ENCODE results near the gene HPGDS.

DNA sequence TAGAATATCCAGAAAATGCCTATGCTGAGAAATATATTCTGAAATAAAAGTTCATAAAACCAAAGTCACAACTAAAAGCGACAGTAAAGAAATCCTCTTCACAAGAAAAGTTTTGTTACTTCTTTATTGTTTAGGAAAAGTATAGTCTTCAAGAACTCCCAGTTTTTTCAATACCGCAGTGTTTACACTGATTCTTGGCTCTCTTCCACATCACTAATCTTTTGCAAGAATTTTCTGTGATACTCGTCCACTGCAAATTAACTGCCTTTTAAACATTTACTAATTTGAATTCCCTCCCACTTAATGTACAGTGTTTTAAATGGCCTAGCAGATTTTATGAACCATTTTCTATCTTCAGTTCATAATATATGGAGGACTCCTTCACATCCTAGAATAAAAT, 65.1 kb downstream of the HPGDS start:
- TF ChIP-seq, protein P1, sequence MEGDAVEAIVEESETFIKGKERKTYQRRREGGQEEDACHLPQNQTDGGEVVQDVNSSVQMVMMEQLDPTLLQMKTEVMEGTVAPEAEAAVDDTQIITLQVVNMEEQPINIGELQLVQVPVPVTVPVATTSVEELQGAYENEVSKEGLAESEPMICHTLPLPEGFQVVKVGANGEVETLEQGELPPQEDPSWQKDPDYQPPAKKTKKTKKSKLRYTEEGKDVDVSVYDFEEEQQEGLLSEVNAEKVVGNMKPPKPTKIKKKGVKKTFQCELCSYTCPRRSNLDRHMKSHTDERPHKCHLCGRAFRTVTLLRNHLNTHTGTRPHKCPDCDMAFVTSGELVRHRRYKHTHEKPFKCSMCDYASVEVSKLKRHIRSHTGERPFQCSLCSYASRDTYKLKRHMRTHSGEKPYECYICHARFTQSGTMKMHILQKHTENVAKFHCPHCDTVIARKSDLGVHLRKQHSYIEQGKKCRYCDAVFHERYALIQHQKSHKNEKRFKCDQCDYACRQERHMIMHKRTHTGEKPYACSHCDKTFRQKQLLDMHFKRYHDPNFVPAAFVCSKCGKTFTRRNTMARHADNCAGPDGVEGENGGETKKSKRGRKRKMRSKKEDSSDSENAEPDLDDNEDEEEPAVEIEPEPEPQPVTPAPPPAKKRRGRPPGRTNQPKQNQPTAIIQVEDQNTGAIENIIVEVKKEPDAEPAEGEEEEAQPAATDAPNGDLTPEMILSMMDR (IDR thresholded peaks at IDR 0.05; ENCODE audit: low read depth, low read length, poor library complexity, severe bottlenecking) = no peak
- TF ChIP-seq EZH2phosphoT487 (IDR thresholded peaks at IDR 0.05; ENCODE audit: borderline replicate concordance, low read length) = no peak
